A549 (cell line): Measurements from ENCODE around the gene HYAL4.
"Not testable (repeated sequence)": the region's sequence is repeated elsewhere in the genome, so short reads cannot be mapped to it uniquely, and the experiment has no call there.

ENCODE experiments used
- CHD2 ChIP-seq: fragments of 150-350 bp; IDR thresholded peaks from 2 replicates; pipeline ENCODE4 v1.6.1; 2014; ENCODE audit warnings: low read length; ENCODE audit not compliant: partially characterized antibody
- CTCF ChIP-seq: fragments of >200 bp; sonication (Bioruptor Twin); formaldehyde crosslinking; IDR thresholded peaks from 3 replicates; pipeline ENCODE4 v1.5.1; 2016
- MAX ChIP-seq: IDR thresholded peaks from 2 replicates; pipeline ENCODE4 v1.6.1; 2012
- MYC ChIP-seq: IDR thresholded peaks from 2 replicates; pipeline ENCODE4 v1.6.1; 2012; ENCODE audit warnings: mild to moderate bottlenecking, inconsistent platforms, low read length, improper control_type of control experiment, borderline replicate concordance
- REST ChIP-seq: fragments of 200-600 bp; sonication (generic); IDR thresholded peaks from 2 replicates; pipeline ENCODE4 v1.6.1; 2016; ENCODE audit warnings: antibody characterized with exemption, mild to moderate bottlenecking, moderate library complexity
- USF2 ChIP-seq: fragments of 450-650 bp; IDR thresholded peaks from 2 replicates; pipeline ENCODE4 v1.6.1; 2014; ENCODE audit warnings: antibody characterized with exemption

GRCh38 chr7:123839106-123839505 is 5.9 kb upstream of the HYAL4 start:
- TF ChIP-seq CTCF, USF2, MYC, REST, MAX, CHD2: not testable (repeated sequence)
